LNCAP (cell line): Measurements from ENCODE around the gene FABP2.

Experiments
- TF ChIP-seq, protein P1 (sequence below): fragments of 450-650 bp; IDR thresholded peaks from 2 replicates; pipeline ENCODE4 v1.5.1; 2017; ENCODE audit warnings: mild to moderate bottlenecking

Gene FABP2

DNA sequence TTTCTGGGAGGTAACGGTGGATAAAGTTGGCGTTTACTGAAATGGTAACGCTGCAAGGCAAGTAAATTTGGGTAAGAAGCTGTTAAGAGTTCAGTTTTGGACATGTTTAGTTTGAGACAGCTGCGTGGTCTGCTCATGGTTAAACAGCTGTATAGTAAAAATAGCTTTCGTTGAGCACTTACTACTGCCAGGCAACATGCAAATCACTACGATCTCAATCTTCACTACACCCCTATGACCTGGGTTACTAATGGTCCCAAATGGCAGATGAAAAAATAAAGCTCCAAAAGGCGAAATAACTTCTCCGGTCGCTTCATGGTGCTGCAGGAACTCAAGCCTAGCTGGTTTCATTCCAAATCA, 22.2 kb downstream of the FABP2 start:
- TF ChIP-seq, protein P1, sequence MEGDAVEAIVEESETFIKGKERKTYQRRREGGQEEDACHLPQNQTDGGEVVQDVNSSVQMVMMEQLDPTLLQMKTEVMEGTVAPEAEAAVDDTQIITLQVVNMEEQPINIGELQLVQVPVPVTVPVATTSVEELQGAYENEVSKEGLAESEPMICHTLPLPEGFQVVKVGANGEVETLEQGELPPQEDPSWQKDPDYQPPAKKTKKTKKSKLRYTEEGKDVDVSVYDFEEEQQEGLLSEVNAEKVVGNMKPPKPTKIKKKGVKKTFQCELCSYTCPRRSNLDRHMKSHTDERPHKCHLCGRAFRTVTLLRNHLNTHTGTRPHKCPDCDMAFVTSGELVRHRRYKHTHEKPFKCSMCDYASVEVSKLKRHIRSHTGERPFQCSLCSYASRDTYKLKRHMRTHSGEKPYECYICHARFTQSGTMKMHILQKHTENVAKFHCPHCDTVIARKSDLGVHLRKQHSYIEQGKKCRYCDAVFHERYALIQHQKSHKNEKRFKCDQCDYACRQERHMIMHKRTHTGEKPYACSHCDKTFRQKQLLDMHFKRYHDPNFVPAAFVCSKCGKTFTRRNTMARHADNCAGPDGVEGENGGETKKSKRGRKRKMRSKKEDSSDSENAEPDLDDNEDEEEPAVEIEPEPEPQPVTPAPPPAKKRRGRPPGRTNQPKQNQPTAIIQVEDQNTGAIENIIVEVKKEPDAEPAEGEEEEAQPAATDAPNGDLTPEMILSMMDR, result no peak

DNA sequence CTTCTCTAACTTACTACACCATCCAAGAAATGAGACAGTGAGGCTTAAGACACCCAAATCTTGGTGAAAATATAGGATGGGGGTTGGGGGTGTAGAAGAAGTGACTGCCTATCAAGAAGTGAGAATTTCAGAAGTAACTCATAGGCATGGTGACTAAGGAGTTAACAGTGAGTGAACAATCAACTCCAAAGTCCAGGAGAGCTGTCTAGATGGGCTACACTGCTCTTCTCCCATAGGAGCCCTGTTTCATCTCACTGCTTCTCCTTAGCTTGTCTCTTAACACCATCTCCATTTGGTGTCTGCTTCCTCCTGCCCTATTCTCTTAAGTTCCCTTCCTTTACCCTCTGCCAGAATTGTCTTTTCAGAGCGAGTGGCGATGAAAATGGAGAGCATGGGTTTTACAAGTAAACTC, 22.7 kb downstream of the FABP2 start:
- TF ChIP-seq, protein P1, result no peak

DNA sequence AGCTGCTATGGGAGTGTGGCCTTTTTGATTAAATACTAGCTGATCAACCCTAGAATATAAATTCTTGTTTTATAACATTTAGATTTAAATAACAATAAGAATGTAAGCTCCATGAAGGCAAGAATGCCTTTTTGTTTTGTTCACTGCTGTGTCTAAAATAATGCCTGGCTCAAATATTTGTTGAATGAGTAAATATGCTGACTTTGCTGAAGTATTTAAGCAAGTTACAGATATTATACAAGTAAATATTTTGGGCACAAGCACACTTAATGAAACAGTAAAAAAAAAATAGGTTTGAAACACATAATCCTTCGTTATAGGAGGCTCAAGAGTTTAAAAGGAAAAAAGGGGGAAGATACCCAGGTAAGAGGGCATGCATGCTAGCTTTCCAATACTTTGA, 24.1 kb downstream of the FABP2 start:
- TF ChIP-seq, protein P1, result no peak

DNA sequence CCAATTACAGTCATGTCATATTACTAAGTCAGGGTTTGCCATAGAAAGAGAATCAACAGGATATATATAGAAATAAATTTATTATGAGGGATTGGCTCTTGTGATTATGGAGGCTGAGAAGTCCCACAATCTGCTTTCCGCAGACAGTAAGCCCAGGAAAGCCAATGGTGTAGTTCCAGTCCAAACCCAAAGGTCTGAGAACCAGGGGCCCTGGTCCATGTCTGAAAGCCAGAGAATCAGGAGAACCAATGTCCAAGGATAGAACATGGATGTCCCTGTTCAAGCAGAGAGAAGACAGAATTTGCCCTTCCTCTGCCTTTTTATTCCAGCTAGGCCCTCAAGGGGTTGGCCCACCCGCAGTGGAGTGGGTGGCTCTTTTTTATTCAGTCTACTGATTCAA, 25.6 kb downstream of the FABP2 start:
- TF ChIP-seq, protein P1, result no peak

DNA sequence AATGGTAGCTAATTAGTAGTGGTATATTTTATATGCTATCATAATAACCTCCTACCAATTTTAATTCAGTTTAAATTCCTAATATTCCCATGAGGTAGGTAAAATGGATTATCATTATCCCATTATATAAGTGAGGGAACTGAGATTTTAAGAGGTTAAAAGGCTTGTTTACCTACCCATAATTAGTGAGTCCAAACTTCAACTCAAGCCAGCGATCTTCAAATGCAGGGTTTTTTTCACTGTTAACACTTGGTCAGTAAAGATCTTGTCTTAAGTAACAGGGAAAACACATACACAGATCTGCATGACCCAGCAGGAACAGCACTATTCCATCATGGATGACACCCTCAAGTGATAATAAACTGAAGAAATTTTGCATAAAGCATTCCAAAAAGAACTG, 31.3 kb downstream of the FABP2 start:
- TF ChIP-seq, protein P1, result no peak

DNA sequence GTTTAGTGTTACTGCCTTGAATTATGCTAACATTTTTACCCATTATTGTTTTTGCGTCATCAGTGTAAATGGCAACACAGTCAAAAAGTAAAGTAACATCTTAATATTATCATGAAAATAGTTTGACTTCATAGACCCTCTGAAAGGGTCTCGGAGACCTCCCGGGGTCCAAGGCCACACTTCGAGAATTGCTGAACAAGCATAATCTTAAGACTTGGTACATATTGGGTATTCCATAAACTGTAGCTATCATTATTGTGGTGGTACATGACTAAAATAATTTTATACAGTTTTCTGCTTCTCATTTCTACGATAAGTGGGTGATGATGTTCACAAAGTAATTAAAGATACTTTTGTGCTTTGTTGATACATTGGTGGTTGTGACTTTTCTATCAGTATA, 32.6 kb downstream of the FABP2 start:
- TF ChIP-seq, protein P1, result no peak

DNA sequence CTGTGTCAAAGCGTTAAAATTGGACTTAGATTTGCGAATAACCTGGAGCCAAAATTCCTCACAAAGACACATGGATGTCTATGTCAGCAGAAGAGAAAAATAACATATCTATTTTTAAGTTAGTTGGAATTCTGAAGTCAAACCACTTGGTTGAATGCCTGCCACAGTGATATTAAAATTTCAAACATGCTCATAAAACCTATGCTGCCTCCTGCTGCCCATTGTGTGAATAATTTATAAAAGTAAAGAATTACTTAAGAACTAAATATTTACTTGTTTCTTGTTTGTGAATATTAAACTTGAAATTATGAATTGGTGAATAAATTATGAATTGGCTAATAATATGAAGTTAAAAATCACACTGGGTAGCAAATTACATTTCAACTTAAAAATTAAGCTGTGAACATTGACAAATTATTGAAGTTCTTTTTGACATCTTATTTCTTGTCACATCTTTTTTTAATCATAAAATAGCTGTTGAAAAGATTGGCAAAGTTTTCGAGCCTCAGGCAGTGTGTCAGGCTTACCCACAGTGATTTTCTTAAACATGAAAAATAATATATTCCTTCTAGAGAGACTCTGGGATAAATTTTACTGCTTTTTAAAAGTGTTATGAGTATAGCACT, 35.4 kb downstream of the FABP2 start:
- TF ChIP-seq, protein P1, result peak; percentile 60
